ENCODE data around the gene DIDO1. TPM values are rescaled to one million over a fixed set of nuclear protein-coding genes. Genes with fewer than 3 reads are reported as not detected.
"Not testable (repeated sequence)": the region's sequence is repeated elsewhere in the genome, so short reads cannot be mapped to it uniquely, and the experiment has no call there.

The DIDO1 gene
- total RNA-seq, 3 donors from 2014 or later: 44.9 to 49.9 (median 47.4) TPM

GRCh38 chr20:62933966-62934365 lies 7.7 kb upstream of the DIDO1 start:
- DNase-seq: no peak

GRCh38 chr20:62931464-62931863 lies 5.2 kb upstream of the DIDO1 start:
- no peaks in the 10 kb centered on the region for H3K9me3 Mint-ChIP-seq
- peaks cover 7% of the 10 kb centered on the region for H3K36me3 Mint-ChIP-seq (ENCODE audit: insufficient read depth)
- DNase-seq (no peak), ATAC-seq (no peak)
- no peak overlapping the region for H3K4me3 Mint-ChIP-seq
- H3K4me1 Mint-ChIP-seq (ENCODE audit: low read depth): peaks cover 55% of the 10 kb centered on the region
- H3K27me3 Mint-ChIP-seq (ENCODE audit: low read depth): no peaks in the 10 kb centered on the region

More at GRCh38 chr20:62933966-62934365, 7.7 kb upstream of the DIDO1 start:
- Mint-ChIP-seq H3K9me3 (no peaks in the 10 kb centered on the region), H3K36me3 (ENCODE audit: insufficient read depth) (peaks cover 7% of the 10 kb centered on the region), H3K4me1 (ENCODE audit: low read depth) (peaks cover 41% of the 10 kb centered on the region), H3K27me3 (ENCODE audit: low read depth) (no peaks in the 10 kb centered on the region), H3K4me3 (no peak overlapping the region)
- no peak for ATAC-seq

- DNase-seq: peak; percentile 53
- Mint-ChIP-seq H3K36me3 (ENCODE audit: insufficient read depth) (peaks cover 7% of the 10 kb centered on the region), H3K4me3 (peak overlapping the region; percentile 85), H3K4me1 (ENCODE audit: low read depth) (peaks cover 66% of the 10 kb centered on the region), H3K27me3 (ENCODE audit: low read depth) (no peaks in the 10 kb centered on the region), H3K9me3 (no peaks in the 10 kb centered on the region)
- ATAC-seq: peak; percentile 33 to 45
Observed at GRCh38 chr20:62929051-62929538, 2.8 kb upstream of the DIDO1 start.

GRCh38 chr20:62928246-62928939 lies 2.1 kb upstream of the DIDO1 start:
- Mint-ChIP-seq H3K36me3 (ENCODE audit: insufficient read depth) (peaks cover 6% of the 10 kb centered on the region), H3K27me3 (ENCODE audit: low read depth) (no peaks in the 10 kb centered on the region), H3K9me3 (no peaks in the 10 kb centered on the region), H3K4me3 (peak overlapping the region; percentile 85), H3K4me1 (ENCODE audit: low read depth) (peaks cover 72% of the 10 kb centered on the region)
- no peak for DNase-seq
- no peak for ATAC-seq

- no peaks in the 10 kb centered on the region for H3K9me3 Mint-ChIP-seq
- peaks cover 73% of the 10 kb centered on the region for H3K4me1 Mint-ChIP-seq (ENCODE audit: low read depth)
- peak overlapping the region; percentile 86 for H3K4me3 Mint-ChIP-seq
- peaks cover 3% of the 10 kb centered on the region for H3K36me3 Mint-ChIP-seq (ENCODE audit: insufficient read depth)
- H3K27me3 Mint-ChIP-seq (ENCODE audit: low read depth): no peaks in the 10 kb centered on the region
- no peak for DNase-seq
- ATAC-seq: no peak
Observed at GRCh38 chr20:62927128-62927705, 912 bp upstream of the DIDO1 start.

GRCh38 chr20:62925420-62926228 lies 681 bp downstream of the DIDO1 start:
- H3K4me1 Mint-ChIP-seq (ENCODE audit: low read depth): peaks cover 76% of the 10 kb centered on the region
- peak overlapping the region; percentile 92 for H3K4me3 Mint-ChIP-seq
- H3K36me3 Mint-ChIP-seq (ENCODE audit: insufficient read depth): peaks cover 5% of the 10 kb centered on the region
- peak; percentile 25 for DNase-seq
- peak; percentile 12 to 18 for ATAC-seq
- H3K9me3 Mint-ChIP-seq: no peaks in the 10 kb centered on the region
- no peaks in the 10 kb centered on the region for H3K27me3 Mint-ChIP-seq (ENCODE audit: low read depth)

- Mint-ChIP-seq H3K4me3 (peak overlapping the region; percentile 92), H3K4me1 (ENCODE audit: low read depth) (peaks cover 76% of the 10 kb centered on the region), H3K27me3 (ENCODE audit: low read depth) (no peaks in the 10 kb centered on the region)
Observed at GRCh38 chr20:62925076-62925419, 1.3 kb downstream of the DIDO1 start.

GRCh38 chr20:62924442-62925075 lies 1.7 kb downstream of the DIDO1 start:
- no peaks in the 10 kb centered on the region for H3K9me3 Mint-ChIP-seq
- peak overlapping the region; percentile 92 for H3K4me3 Mint-ChIP-seq
- DNase-seq (no peak), ATAC-seq (no peak)
- no peaks in the 10 kb centered on the region for H3K27me3 Mint-ChIP-seq (ENCODE audit: low read depth)
- peaks cover 76% of the 10 kb centered on the region for H3K4me1 Mint-ChIP-seq (ENCODE audit: low read depth)
- H3K36me3 Mint-ChIP-seq (ENCODE audit: insufficient read depth): peaks cover 5% of the 10 kb centered on the region

More at GRCh38 chr20:62925076-62925419, 1.3 kb downstream of the DIDO1 start:
- peaks cover 5% of the 10 kb centered on the region for H3K36me3 Mint-ChIP-seq (ENCODE audit: insufficient read depth)
- no peak for ATAC-seq
- DNase-seq: no peak
- no peaks in the 10 kb centered on the region for H3K9me3 Mint-ChIP-seq

GRCh38 chr20:62923669-62924441 lies 2.5 kb downstream of the DIDO1 start:
- ATAC-seq: no peak
- Mint-ChIP-seq H3K9me3 (no peaks in the 10 kb centered on the region), H3K4me3 (peak overlapping the region; percentile 92), H3K36me3 (ENCODE audit: insufficient read depth) (peaks cover 5% of the 10 kb centered on the region), H3K4me1 (ENCODE audit: low read depth) (peaks cover 81% of the 10 kb centered on the region), H3K27me3 (ENCODE audit: low read depth) (no peaks in the 10 kb centered on the region)
- no peak for DNase-seq

GRCh38 chr20:62923059-62923668 lies 3.1 kb downstream of the DIDO1 start:
- ATAC-seq; H3K9me3 Mint-ChIP-seq; H3K36me3 Mint-ChIP-seq (ENCODE audit: insufficient read depth); H3K27me3 Mint-ChIP-seq (ENCODE audit: low read depth); DNase-seq: not testable (repeated sequence)
- Mint-ChIP-seq H3K4me3 (peak overlapping the region; percentile 92), H3K4me1 (ENCODE audit: low read depth) (peaks cover 81% of the 10 kb centered on the region)

- Mint-ChIP-seq H3K4me3 (peak overlapping the region; percentile 76), H3K27me3 (ENCODE audit: low read depth) (no peaks in the 10 kb centered on the region), H3K36me3 (ENCODE audit: insufficient read depth) (peaks cover 5% of the 10 kb centered on the region), H3K4me1 (ENCODE audit: low read depth) (peaks cover 81% of the 10 kb centered on the region), H3K9me3 (no peaks in the 10 kb centered on the region)
- peak; percentile 1 to 9 for ATAC-seq
- peak; percentile 36 for DNase-seq
Observed at GRCh38 chr20:62922451-62922921, 3.8 kb downstream of the DIDO1 start.

GRCh38 chr20:62921119-62921687 lies 5.1 kb downstream of the DIDO1 start:
- peaks cover 83% of the 10 kb centered on the region for H3K4me1 Mint-ChIP-seq (ENCODE audit: low read depth)
- peaks cover 6% of the 10 kb centered on the region for H3K36me3 Mint-ChIP-seq (ENCODE audit: insufficient read depth)
- H3K4me3 Mint-ChIP-seq: peak overlapping the region; percentile 71
- H3K27me3 Mint-ChIP-seq (ENCODE audit: low read depth): no peaks in the 10 kb centered on the region
- peak; percentile 61 for ATAC-seq
- H3K9me3 Mint-ChIP-seq: no peaks in the 10 kb centered on the region
- peak; percentile 58 for DNase-seq

Data from activated T-cell treated with anti-CD3 and anti-CD28 coated beads, Interleukin-2, amount 50 U/mL, for 4 hours (primary cell).